HepG2 (cell line): Measurements from ENCODE around the gene GALNT11. TPM values are rescaled to one million over a fixed set of nuclear protein-coding genes. Genes with fewer than 3 reads are reported as not detected.
"Not testable (repeated sequence)": the region's sequence is repeated elsewhere in the genome, so short reads cannot be mapped to it uniquely, and the experiment has no call there.

ENCODE experiments used
- ATAC-seq: fragments of 200-7000 bp; cut with Tn5 transposase; 3 replicates; pipeline ENCODE4 v1.9.1; 2020; ENCODE audit warnings: mild to moderate bottlenecking, moderate library complexity
- BruUV-seq: library from RNA; stranded (reverse); fragments of 400-500 nt; replicated peaks from 2 replicates; lab custom pipeline; 2021; lab: Mats Ljungman, UMichigan
- CTCF ChIA-PET: fragments of 300-600 bp; formaldehyde crosslinking; extraction: SDS; loops from one replicate; lab custom pipeline; 2021; ENCODE audit warnings: low total read pairs, inconsistent platforms, low intra/inter-chr PET ratio; lab: Yijun Ruan, JAX
- POLR2A ChIA-PET: fragments of 350-600 bp; sonication (Branson Sonifier 250); formaldehyde crosslinking; loops from one replicate; lab custom pipeline; 2020; ENCODE audit warnings: antibody characterized with exemption, inconsistent platforms; lab: Yijun Ruan, JAX
- DNase-seq: peaks from one replicate; pipeline ENCODE4 v3.0.0-alpha.2; 2015; ENCODE audit warnings: low spot score
- FAIRE-seq: peaks from 3 replicates; lab custom pipeline; 2011; peaks lifted over from hg19 to GRCh38; lab: Jason Lieb, UNC
- H2AFZ ChIP-seq: one replicate; pipeline ENCODE4 v1.6.1; 2011; ENCODE audit warnings: low read length, inconsistent platforms
- H3K27ac ChIP-seq: fragments of 300-600 bp; 3 replicates; pipeline ENCODE4 v1.8.0; 2011; ENCODE audit warnings: mixed run types, mild to moderate bottlenecking, mixed read lengths, low read length, inconsistent platforms; ENCODE audit not compliant: insufficient read depth; ENCODE audit errors: extremely low read length
- H3K27me3 ChIP-seq, 2 experiments: fragments of 200-600 bp in 1 of 2; 2 replicates in 1 of 2; 3 replicates in 1 of 2; pipeline versions ENCODE4 v1.6.0 to v1.8.0; 2011; ENCODE audit warnings: low read length in 2 of 2, mild to moderate bottlenecking in 2 of 2, moderate library complexity in 2 of 2, inconsistent platforms in 1 of 2; ENCODE audit not compliant: insufficient read depth in 2 of 2, control insufficient read depth in 1 of 2
- H3K36me3 ChIP-seq, 2 experiments: fragments of 200-600 bp in 1 of 2; replicated peaks in 1 of 2; 2 replicates in 1 of 2; 3 replicates in 1 of 2; pipeline versions ENCODE4 v1.5.1 to v1.8.0; 2011; ENCODE audit warnings: low read length in 2 of 2, inconsistent platforms in 1 of 2; ENCODE audit not compliant: insufficient read depth in 2 of 2, control insufficient read depth in 1 of 2
- H3K4me1 ChIP-seq: 2 replicates; pipeline ENCODE4 v1.5.1; 2012; ENCODE audit warnings: low read length, inconsistent platforms; ENCODE audit not compliant: insufficient read depth
- H3K4me2 ChIP-seq: 2 replicates; pipeline ENCODE4 v1.6.0; 2011; ENCODE audit warnings: low read depth, low read length, inconsistent platforms
- H3K4me3 ChIP-seq, 3 experiments: fragments of 200-600 bp in 1 of 3; sonication (generic), shearing (Covaris generic) in 1 of 3; replicated peaks in 1 of 3; 2 replicates each; pipeline ENCODE4 v1.5.1; 2011 to 2016; ENCODE audit warnings: low read length in 3 of 3, inconsistent platforms in 2 of 3, low read depth in 2 of 3, mild to moderate bottlenecking in 2 of 3, control low read depth in 1 of 3, mixed read lengths in 1 of 3; ENCODE audit not compliant: insufficient read depth in 1 of 3
- H3K79me2 ChIP-seq: one replicate; pipeline ENCODE4 v1.6.1; 2011; ENCODE audit warnings: low read length, inconsistent platforms; ENCODE audit not compliant: insufficient read depth
- H3K9ac ChIP-seq: 2 replicates; pipeline ENCODE4 v1.6.0; 2011; ENCODE audit warnings: mild to moderate bottlenecking, low read depth, low read length, inconsistent platforms; ENCODE audit not compliant: insufficient read depth
- H3K9me3 ChIP-seq: 2 replicates; pipeline ENCODE4 v1.5.1; 2012; ENCODE audit warnings: mild to moderate bottlenecking, low read length
- H4K20me1 ChIP-seq: 2 replicates; pipeline ENCODE4 v1.6.0; 2011; ENCODE audit warnings: inconsistent platforms, mild to moderate bottlenecking, low read length, moderate library complexity; ENCODE audit not compliant: insufficient read depth
- ARID5B ChIP-seq: IDR thresholded peaks from 2 replicates; pipeline ENCODE4 v1.4.0; 2020; ENCODE audit warnings: mild to moderate bottlenecking, missing genetic modification reagents
- SOX6 ChIP-seq, 2 experiments: fragments of 450-650 bp in 1 of 2; sonication (generic) in 1 of 2; formaldehyde crosslinking in 1 of 2; IDR thresholded peaks; 2 replicates each; pipeline versions ENCODE4 v1.4.0 to v1.6.1; 2017 to 2020; ENCODE audit warnings: antibody characterized with exemption in 1 of 2, mild to moderate bottlenecking in 1 of 2, missing genetic modification reagents in 1 of 2
- ZBTB10 ChIP-seq: sonication (generic); formaldehyde crosslinking; IDR thresholded peaks from 2 replicates; pipeline ENCODE4 v1.4.0; 2020; ENCODE audit warnings: missing genetic modification reagents, borderline replicate concordance
- ZNF281 ChIP-seq: sonication (generic); formaldehyde crosslinking; IDR thresholded peaks from 2 replicates; pipeline ENCODE4 v1.4.0; 2020; ENCODE audit warnings: missing genetic modification reagents, borderline replicate concordance
- ZNF687 ChIP-seq: sonication (generic); formaldehyde crosslinking; IDR thresholded peaks from 2 replicates; pipeline ENCODE4 v1.5.1; 2020; ENCODE audit warnings: mild to moderate bottlenecking, missing genetic modification reagents, moderate library complexity
- ZNF766 ChIP-seq: sonication (generic); formaldehyde crosslinking; IDR thresholded peaks from 2 replicates; pipeline ENCODE4 v1.5.0; 2020; ENCODE audit warnings: missing genetic modification reagents, borderline replicate concordance
- WGBS: methylation state at CpG from one replicate; pipeline ENCODE4 v1.1.6; 2017; ENCODE audit warnings: low lambda C conversion rate; 5-methylcytosine and 5-hydroxymethylcytosine counted together
- in situ Hi-C: cut with HindIII; loops from 2 replicates; pipeline ENCODE4 v1.10.0; 2017; ENCODE audit warnings: low pct_unique_long_range_greater_than_20kb; ENCODE audit not compliant: extremely low pct_ligation_motif_present
- intact Hi-C: fragments of 100-400 bp; cut with micrococcal nuclease; formaldehyde crosslinking; loops from one replicate; pipeline ENCODE4 v1.10.0; 2022; ENCODE audit not compliant: unreplicated experiment
- polyA plus RNA-seq, 8 experiments: library from polyadenylated mRNA; depleted of rRNA in 3 of 8; stranded (reverse) in 7 of 8; unstranded in 1 of 8; fragments of >200 nt; fragmentation: Illumina TruSeq in 4 of 8; extraction: Trizol in 4 of 8; gene quantifications; 2 replicates each; pipeline versions ENCODE4 v1.2.1 to v1.2.3, GENCODE V29; 2011 to 2016; ENCODE audit warnings: low read depth in 4 of 8, missing spikeins in 1 of 8, mixed read lengths in 1 of 8; ENCODE audit not compliant: insufficient read depth in 1 of 8
- total RNA-seq, 5 experiments: library from RNA; depleted of rRNA; stranded (reverse); fragments of >200 nt; fragmentation: Illumina TruSeq; extraction: Trizol; gene quantifications; 2 replicates each; pipeline ENCODE4 v1.2.3, GENCODE V29; 2016; ENCODE audit warnings: low read depth in 1 of 5

The GALNT11 gene
- total and polyA plus RNA-seq, 2 of the 13 experiments (the other 11 are each of a cell fraction or from before 2014, with no cell fraction given), result 9.3 to 16.3 TPM

GRCh38 chr7:152063821-152064220, 38.3 kb downstream of the GALNT11 start (continued):
- TF ChIP-seq ZBTB10 (CRISPR knock-in tag) (0 out of 2 replicates have a peak, but pooled peaks have one; percentile 67), ARID5B (CRISPR knock-in tag) (peak; percentile 59; the same call in 1 of the 2 replicates), SOX6 (CRISPR knock-in tag; IDR thresholded peaks at IDR 0.05) (peak; percentile 35; the same call in 1 of the 2 replicates)
- not testable (repeated sequence) for TF ChIP-seq SOX6 (IDR thresholded peaks at IDR 0.05)

GRCh38 chr7:152065800-152066344, 40.4 kb downstream of the GALNT11 start:
- in situ Hi-C loops, H3K9ac ChIP-seq, CTCF ChIA-PET, BruUV-seq, H4K20me1 ChIP-seq, FAIRE-seq, H2AFZ ChIP-seq, H3K27ac ChIP-seq, H3K4me3 ChIP-seq, H3K79me2 ChIP-seq, intact Hi-C loops, H3K27me3 ChIP-seq, H3K36me3 ChIP-seq, DNase-seq, H3K9me3 ChIP-seq, ATAC-seq: not testable (repeated sequence)
- 0 out of 2 replicates have a peak overlapping the region, but pooled peaks have one; percentile 32 for H3K4me2 ChIP-seq
- peaks cover 20% of the 10 kb centered on the region for H3K4me1 ChIP-seq
- POLR2A ChIA-PET, result interaction anchor here (1.4 kb wide), 1 partner anchor 15 kb away, joined by 3 read pairs; no protein-coding TSS in a partner anchor
- 100% methylated on average over 1 of the region's 10 CpGs for WGBS
- peak; percentile 92 for TF ChIP-seq ZNF281
- peak; percentile 56 for TF ChIP-seq ZNF687 (CRISPR knock-in tag)
- TF ChIP-seq ZNF766 (CRISPR knock-in tag), result peak; percentile 94; the same call in 1 of the 2 replicates
